GM21737 (cell line): ENCODE data around the gene ELN.

Experiments
- ATAC-seq: cut with Tn5 transposase; IDR thresholded peaks from one replicate; pipeline ENCODE4 v1.9.1; 2021; ENCODE audit warnings: mild to moderate bottlenecking, moderate library complexity; ENCODE audit not compliant: unreplicated experiment

The ELN gene

DNA sequence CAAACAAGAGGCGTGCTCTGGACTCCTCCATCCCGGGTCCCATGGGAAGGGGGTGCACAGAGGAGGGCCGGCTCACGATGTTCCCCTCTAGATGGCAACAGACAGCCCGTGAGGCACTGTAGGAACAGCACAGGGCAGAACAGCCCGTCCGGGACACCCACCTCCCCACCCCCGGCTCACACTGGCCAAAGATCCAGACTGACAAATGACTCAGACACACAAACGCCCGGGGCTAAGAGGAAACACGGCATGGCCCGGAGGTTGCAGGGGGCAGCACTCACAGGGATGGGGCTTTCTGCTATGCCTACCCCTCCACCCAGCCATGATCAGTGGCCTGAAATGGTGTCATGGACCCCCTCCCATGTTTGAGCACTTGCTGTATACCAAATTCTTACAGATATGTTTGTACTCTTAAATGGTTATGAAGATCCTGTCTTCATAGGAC lies 4.9 kb upstream of the ELN start:
- no peak for ATAC-seq

DNA sequence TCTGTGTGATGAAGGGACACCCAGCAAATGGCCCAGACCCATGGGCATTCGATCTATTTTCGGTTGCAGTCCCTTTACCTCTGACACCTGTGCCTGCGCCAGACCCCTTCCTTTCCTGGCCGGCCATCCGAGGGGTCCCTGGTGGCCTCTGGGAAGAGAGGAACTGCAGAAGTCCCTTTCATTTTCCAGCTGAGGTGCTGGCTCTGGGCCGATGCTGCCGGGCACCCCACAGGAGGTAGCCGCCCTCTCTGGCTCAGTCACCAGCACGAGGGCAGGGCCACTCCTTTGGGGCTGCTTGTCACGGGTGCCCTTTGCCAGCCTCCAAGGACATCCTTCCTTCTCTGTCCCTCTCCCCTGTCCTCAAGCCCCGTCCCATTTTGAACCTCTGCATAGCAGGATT lies 4.2 kb upstream of the ELN start:
- no peak for ATAC-seq

DNA sequence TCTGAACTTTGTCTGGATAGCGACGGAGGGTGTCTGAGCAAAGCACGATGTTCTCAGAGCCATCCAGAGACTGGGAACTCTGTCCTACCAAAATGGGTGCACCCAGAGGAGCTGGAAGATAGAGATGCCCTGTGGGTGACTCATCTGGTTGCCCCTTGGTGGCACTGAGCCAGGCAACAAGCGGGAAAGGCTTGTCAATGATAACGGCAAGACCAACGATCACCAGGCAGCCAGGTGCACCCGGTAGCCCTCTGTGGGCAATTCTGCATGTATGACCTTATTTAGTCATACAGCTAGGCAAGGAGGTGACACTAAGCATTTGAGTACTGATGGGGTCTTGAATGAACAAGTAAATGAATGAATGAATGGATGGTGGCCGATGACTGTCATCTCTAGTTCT lies 2.8 kb upstream of the ELN start:
- ATAC-seq = no peak

DNA sequence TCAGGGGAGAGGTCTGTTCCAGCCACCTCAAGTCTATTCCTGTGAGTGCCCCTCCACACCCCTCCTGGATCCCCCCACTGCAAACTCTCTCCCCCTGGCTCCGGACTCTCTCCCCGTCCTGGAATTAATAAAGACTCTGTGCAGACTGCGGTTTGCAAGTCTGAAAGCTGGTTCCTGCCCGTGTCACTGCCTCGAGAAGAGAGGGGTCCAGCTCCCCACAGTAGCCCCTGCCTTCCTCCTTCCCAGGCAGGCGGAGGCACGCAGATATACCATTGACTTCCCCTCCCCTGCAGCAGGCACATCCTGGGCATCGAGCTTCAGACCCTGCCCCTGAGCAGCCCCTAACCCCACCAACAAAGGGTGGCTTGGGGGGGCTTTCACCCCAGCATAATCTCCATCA lies 2.2 kb upstream of the ELN start:
- no peak for ATAC-seq

DNA sequence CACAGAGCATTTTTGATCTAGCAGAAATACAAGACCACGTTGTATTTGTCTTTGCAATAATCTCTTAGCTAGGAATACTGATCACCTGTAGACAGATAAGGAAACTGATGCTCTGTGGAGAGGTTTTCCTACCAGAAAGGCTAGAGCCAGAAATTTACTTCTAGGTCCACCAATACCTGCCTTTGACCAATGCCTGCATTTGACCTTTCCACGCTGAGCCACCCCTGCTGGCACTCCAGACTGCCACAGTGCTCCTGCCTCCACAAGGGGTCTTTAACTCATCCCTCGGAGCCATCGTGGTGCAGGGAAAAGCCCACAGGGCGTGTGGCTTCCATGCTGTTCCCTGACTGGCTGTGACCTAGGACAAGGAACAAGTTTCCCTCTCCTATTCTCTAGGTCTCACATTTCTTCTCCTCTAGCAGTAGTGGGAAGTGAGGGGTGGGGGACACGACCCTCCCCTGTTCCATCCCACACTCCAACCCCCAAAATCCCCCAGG lies 1.5 kb upstream of the ELN start:
- ATAC-seq = no peak

DNA sequence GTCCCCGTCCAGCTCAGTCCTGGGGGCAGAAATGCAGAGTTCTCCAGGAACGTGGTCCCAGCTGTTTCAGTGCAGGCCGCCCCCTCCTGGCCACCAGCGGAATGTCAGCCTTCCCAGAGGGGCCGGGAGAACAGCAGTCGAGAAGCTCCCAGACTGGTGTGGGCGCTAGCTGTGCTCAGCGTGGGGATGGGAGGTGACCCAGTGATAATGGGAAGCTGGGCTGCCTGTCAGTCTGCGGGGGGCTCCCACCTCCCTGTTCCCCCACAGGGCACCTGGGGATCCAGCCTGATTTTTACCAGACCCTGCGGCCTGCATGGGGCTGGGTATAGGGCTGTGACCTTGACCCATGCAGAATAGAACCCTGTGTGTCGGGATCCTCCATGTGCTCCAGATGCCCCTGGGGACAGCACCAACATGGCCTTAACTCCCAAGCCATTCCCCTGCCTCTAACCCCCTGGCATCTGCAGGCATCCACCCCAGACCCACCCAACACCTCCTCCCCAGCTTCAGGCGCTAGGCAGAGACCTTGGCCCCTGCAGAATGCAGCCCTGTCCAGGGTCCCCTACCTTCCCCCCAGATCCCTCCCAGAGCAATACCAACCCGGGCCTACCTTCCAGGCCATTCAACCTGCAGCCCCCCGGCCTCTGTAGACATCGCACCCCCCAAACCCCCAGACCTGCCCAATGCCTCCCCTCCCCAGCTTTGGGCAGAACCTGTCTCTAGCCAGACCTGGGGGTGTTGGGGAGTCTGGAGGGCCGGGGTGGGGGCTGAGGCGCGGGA lies 880 bp upstream of the ELN start:
- no peak for ATAC-seq

DNA sequence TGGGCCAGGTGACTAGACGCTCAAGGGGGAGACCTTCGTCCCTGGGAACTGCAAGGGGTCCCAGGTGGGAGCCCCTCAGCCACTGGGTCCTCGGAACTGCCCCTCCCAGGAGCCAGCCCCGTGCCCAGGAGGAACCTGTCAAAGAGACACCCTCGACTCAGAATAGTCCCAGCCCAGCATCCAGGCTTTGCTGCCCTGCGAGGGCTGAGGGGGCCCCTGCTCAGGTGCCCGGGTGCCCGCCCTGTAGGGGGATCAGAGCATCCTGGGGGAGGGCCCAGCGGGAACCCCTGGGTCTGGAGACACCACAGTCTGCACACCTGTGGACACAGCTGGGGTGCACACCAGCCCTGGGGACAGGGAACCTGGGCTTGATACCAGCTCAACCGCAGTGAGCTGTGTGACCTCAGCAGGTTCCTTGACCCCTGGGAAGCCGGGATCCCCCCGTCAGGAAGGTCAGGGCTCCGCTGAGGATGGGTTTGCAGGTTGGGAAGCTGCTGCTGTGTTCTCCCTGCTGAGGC lies 407 bp downstream of the ELN start:
- no peak for ATAC-seq

DNA sequence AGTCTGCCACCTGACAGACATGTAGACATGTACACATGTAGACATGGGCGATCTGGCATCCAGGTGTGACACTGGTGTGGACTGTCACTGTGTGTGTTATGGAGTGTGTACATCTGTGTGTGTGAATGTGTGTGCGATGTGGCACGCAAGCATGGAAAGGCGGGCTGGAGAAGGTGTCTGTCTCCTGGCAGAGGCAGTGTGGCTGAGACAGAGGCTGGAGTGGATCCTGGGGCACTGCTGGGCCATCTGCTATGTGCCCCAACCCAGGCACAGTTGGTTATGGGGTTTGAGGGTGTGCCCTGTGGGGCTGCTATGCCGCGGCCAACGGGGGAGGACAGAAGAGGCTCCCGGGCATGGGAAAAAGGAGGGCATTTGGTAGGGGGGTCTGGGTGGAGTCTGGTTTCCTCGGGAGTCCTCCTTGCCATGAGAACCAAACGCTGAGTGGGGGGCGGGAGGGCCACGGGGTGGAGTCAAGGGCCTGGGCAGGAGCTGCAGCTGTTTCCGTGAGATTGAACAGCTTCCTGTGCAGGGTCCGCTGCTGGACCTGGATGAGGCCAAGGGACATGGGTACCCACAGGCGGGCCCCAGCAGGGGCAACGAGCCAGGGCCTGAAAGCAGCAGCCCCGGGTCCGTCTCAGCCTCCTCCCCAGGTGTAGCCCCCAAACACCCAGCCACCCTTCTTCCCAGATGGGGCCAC lies 1.3 kb downstream of the ELN start:
- no peak for ATAC-seq

DNA sequence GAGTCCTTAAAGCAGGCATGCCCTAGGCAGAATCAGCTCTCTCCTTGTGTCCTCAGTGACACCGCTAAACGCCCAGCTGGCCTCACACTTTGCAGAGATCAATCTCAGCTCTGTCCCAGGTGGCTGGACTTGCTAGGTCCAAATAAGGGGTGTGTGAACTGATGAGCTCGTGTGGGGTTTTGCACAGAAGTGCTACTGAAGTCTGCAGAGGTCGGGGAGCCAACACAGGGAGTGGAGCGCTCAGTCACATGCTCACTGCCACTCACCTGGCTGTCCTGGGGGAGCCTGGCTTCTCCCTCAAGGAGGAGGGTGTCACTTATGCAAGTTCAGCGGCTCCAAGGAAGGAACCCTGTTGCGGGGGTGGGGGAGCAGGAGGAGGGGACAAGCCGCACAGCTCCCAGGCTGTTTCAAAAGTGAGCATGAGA lies 2.0 kb downstream of the ELN start:
- ATAC-seq = no peak

DNA sequence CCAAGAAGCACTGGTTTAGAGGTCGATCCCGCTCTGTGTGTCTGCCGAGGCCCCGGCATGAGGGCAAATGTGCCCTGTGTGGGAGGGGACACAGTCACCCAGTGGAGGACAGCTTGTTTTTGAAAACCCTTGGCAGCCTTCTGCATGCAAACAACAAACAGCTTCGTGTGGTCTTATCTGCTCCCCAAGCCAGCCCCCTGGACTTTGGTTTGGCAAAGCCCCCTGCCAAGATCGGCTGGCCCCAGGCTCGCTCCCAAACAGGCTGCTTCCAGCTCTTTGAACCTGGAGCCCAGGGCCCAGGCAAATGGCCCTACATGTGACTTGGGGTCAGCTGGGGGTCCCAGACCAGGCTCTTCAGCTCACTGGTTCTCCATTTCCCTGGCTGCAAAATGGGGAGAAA lies 2.9 kb downstream of the ELN start:
- ATAC-seq = no peak

DNA sequence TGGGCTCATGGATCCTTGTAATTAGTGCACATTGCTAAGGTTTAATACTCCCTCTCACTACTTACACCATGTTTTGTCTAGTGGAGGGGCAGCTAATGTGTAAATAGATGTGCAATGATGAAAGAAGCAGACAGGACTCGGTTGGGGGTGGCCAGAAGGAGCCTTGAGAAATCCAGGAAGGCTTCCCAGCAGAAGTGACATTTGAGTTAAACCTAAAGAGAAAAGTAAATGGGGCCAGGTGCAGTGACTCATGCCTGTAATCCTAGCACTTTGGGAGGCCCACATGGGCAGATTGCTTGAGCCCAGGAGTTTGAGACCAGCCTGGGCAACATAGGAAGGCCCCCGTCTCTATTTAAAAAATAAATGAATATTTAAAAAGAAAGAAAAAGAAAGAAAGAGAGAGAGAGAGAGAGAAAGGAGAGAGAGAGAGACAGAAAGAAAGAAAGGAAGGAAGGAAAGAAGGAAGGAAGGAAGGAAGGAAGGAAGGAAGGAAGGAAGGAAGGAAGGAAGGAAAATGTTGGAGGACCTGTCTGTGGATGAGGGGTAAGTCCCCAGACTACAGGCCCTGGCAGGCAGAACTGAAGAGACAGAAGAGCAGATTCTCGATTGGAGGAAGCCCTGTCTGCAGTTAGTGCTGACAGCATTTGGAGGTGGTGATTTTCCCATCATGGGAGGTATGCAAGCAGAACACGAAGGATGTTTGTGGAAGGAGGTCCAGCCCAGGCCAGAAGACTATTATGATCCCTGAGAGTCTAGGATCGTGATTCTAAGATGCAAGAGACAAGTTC lies 3.6 kb downstream of the ELN start:
- ATAC-seq = no peak

DNA sequence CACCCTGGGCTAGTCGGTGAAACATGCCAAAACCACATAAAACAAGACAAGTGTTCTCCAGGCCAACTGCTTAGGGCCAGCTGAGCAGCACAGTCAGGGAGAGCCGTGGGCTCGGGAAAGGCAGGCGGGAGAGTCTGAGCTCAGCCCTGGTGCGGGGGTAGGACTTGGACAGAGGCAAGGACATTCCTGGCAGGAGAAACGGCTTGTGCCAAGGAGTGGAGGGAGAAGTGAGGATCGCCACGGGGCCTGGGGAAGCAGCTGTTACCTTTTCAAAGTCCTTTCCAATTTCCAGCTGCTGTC lies 4.2 kb downstream of the ELN start:
- ATAC-seq = no peak

DNA sequence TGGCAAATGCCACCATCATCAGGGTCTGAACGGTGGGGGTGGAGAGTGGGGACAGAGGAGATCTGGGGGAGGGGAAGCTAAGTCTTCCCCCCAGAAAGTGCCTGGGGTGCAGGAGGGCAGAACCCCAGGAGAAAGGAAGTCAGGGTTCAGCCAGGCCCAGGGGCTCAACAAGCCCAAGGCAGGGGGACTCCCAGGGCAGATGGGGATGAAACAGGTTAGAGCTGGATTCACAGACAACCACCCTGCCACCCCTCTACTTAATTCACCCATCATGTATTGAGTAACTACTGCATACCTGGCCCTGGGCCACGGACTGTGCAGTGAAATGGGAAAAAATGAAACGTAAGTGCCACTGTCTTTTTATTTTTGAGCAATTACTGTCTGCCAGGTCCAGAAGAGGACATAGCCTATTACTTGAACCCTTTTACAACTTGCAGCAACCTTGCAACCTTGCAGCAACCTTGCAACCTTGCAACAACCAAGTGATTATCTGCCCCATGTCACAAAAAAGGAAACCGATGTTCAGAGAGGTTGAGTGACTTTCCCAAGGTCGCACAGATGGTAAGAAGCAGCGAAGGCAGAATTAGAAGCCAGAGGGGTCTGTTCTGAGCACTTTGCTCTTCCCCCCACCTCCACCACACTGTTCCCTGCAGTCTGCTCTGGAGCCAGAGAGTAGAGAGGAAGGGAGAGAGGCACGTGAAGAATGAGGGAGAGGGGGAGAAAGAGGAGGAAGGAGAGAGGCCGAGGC lies 4.8 kb downstream of the ELN start:
- ATAC-seq = no peak

DNA sequence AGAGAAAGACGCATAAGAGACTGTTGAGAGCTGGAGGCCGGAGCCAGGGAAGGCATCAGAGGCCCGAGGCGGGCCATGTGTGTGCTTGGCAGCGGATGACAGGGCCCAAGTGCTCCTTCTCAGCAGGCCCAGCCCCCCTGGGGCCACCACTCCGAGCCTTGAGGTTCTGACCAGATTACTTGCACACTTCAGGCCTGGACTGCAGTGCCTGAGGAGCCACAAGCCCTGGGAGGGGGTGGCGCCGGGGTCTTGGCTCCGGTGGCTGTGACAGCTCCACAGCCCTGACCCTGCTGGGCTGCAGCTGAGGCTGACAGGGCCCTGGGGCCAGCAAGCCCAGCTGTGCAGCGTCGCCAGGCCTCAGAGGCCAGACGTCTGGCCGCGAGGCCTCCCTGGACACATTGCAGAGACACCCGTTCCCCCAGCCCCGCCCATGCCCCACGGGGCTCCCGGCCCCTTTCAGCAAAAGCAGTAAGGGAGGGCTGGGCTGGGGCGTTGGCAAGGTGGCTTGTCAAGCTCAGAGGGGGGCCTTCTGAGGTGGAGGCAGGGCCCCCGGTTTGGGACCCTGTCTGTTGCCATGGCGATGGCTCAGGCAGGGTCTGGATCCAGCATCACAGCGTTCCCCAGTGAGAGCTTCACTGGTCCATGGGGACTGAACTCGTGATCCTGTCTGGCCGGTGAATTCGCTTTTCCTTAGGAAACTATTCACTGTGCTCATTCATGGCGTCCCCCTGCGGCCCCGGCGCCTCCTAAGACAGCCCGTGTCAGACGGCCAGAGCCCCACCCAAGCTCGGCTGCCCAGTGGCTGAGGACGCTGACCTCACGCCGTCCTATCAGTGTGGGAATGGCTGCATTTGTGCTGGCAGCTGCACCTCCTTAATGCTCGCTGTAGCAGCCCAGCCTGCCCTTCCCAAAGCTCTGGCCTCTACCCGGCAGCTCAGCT lies 5.7 kb downstream of the ELN start:
- ATAC-seq = no peak

DNA sequence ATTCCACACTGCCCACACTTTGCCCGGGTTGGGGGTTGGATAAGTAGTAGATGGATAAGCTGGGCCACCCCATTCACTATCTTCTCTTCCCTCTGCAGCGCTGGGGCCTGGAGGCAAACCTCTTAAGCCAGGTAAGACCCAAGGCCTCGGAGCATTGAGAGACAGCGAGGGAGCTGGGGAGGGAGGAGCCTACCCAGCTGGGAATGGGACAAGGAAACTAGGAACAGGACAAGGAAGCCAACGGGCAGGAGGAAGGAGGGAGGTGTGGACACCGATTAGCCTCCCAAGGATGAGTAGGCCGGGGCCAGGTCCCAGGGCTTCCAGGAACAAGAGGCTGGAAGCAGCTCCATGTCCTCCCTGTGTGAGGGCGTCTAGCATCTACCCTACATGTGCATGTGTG lies 9.6 kb downstream of the ELN start:
- ATAC-seq = no peak

DNA sequence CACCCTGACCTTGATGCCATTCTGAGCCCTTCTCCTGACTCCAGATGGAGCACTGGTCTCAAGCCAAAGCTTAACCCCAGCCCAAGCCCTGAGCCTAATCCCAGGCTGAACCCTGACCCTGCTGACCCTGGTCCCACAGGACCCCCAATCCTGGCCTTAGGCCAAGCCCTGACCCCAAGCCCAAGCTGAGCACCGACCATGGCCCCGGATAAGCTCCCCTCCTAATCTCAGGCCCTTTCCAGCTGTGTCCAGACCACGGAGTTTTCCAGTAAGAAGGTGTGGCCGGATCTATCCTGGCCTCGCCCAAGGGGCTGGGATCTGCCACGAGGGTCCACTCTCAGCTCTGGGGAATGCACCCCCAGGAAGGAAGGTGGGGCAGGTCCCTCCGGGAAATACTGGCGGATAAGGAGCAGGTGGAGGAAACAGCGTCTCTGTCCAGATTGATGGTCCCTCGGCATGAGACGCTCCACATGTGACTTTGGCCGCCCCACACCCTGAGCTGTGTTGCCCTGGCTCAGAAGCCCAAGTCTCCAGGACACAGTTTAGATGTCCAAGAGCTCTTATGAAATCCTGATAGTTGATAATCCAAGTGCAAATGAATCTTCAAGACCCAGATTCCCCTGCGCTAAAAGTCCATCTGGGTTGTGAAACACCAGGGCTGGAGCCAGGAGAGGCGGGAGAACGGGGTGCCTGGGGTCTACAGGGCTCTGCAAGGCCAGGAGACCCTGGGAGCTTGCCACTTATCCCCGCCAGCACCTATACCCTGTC lies 10.4 kb downstream of the ELN start:
- no peak for ATAC-seq

DNA sequence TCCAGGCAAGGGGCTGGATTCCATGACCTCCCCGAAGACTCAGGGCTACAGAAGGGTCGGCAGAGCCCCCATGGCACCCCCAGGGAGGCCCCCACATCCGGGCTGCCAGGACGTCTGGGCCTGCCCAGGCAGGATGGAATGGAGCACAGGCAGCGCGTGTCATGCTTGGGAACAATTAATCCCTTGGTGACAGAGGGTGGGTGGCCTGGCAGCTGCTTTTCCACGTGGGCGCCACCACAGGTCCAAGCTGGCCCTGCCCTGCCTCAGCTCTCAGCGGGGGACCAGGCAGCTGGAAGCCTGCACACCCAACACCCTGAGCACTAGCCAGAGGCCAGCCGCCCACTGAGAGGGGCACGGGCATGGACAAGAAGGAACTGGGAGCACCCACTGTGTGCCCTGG lies 11.4 kb downstream of the ELN start:
- no peak for ATAC-seq

DNA sequence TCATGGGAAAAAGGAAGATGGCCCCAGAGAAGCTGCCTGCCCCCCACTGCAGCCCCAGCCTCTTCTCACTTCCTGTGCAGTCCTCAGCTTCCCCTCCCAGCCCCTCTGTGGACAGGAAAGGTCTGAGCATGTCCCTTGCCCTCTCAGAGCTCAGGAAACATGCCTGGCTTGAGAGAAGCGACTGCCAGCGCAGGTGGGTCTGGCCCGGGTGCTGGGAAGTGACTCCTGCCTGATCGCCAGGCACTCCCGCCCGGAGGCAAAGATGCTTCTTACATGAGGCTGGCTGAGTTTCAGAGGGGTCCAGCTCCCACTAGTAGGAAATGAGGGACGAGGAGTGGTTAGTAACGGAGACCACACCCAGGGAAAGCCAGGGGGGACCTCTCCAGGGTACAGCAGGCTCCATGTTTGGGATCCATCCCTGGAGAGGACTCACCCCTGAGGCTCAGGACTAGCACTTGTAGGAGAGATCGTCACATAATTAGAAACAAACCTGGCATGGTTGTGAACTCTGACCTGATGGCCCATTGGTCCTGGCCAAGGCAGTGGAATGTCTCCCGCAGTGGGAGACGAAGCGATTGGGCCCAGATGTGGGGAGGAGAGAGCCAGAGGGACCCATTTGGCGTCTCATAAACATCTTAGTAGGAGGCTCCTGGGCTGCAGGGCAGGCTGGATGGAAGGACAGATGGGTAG lies 12.3 kb downstream of the ELN start:
- ATAC-seq = no peak
